Measurements from ENCODE around the gene AKNAD1.

AKNAD1 gene

GRCh38 chr1:108777839-108778238 is 79.1 kb downstream of the AKNAD1 start:
- no peak overlapping the region for H3K4me3 ChIP-seq (ENCODE audit: low read depth, low read length)
- H3K4me1 ChIP-seq, result no peaks in the 10 kb centered on the region
- H3K27me3 ChIP-seq, result no peaks in the 10 kb centered on the region
- no peaks in the 10 kb centered on the region for H3K9me3 ChIP-seq
- no peak for DNase-seq
- H3K36me3 ChIP-seq, result no peaks in the 10 kb centered on the region; the same call in 1 of the 2 replicates
- TF ChIP-seq CTCF (IDR thresholded peaks at IDR 0.05; ENCODE audit: low read depth, low read length), result no peak

- no peaks in the 10 kb centered on the region for H3K27me3 ChIP-seq
These were observed 89.2 kb downstream of the AKNAD1 start for GRCh38 chr1:108767708-108768107.

DNA sequence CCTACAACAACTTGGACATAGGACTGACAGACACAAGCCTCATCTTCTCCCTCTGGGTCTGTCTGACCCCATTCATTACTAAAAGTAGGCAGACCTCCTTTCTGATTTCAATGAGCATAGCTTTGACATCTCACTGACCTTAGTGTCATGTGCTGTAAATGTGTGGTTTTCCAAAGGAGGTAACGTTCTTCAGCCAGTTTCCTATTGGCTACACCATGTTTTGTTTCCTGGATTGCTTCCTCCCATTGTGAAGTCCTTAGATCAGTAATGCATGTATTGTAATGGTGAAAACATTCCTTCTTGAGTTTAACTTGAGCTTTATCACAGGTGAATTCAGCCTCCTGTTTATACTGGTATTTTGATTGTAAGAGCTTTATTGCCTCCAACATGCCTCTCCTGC is 89.8 kb downstream of the AKNAD1 start:
- no peaks in the 10 kb centered on the region for H3K27me3 ChIP-seq
- H3K36me3 ChIP-seq, result no peaks in the 10 kb centered on the region
- no peaks in the 10 kb centered on the region for H3K9me3 ChIP-seq
- H3K4me3 ChIP-seq (ENCODE audit: low read depth, low read length), result no peak overlapping the region
- no peaks in the 10 kb centered on the region; the same call in 1 of the 2 replicates for H3K4me1 ChIP-seq
- no peak for TF ChIP-seq CTCF (IDR thresholded peaks at IDR 0.05; ENCODE audit: low read depth, low read length)
- DNase-seq, result no peak

More at GRCh38 chr1:108767708-108768107, 89.2 kb downstream of the AKNAD1 start:
- Histone ChIP-seq H3K9me3 (no peaks in the 10 kb centered on the region), H3K4me3 (ENCODE audit: low read depth, low read length) (no peak overlapping the region), H3K4me1 (no peaks in the 10 kb centered on the region; the same call in 1 of the 2 replicates), H3K36me3 (no peaks in the 10 kb centered on the region)
- no peak for TF ChIP-seq CTCF (IDR thresholded peaks at IDR 0.05; ENCODE audit: low read depth, low read length)
- DNase-seq, result no peak

Data from BE2C (cell line).